ENCODE data around the gene TULP1.

DNA sequence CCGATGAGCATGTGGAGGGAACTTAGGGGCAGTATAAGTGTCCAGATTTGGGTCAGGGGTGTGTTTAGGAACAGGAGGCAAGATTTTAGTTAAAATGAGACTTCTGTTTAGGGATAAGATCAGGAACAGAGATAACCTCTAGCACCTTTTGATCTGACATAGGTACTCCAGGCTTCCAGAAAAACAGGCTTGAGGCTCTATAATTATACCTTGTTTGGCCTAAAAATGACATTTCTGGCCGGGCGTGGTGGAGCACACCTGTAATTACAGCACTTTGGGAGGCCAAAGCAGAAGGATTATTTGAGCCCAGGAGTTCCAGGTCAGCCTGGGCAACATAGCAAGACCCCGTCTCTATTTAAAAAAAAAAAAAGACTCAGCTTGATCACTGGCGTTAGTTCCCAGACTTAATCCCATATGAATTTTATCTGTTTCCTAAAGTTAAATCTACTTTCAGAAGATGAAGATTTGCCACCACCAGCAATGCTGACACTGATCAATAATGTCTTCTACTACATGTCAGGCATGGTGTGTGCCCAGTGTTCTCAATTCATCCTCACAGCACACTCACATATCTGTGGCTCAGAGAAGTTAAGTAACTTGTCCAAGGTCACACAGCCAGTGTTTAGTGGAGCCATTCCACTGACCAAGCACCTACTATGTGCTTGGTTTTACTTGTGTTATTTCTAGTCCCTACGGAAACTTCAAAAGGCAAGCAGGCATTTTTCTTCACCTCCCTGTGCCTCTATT lies 6.0 kb upstream of the TULP1 start:
- TF ChIP-seq, protein P1, sequence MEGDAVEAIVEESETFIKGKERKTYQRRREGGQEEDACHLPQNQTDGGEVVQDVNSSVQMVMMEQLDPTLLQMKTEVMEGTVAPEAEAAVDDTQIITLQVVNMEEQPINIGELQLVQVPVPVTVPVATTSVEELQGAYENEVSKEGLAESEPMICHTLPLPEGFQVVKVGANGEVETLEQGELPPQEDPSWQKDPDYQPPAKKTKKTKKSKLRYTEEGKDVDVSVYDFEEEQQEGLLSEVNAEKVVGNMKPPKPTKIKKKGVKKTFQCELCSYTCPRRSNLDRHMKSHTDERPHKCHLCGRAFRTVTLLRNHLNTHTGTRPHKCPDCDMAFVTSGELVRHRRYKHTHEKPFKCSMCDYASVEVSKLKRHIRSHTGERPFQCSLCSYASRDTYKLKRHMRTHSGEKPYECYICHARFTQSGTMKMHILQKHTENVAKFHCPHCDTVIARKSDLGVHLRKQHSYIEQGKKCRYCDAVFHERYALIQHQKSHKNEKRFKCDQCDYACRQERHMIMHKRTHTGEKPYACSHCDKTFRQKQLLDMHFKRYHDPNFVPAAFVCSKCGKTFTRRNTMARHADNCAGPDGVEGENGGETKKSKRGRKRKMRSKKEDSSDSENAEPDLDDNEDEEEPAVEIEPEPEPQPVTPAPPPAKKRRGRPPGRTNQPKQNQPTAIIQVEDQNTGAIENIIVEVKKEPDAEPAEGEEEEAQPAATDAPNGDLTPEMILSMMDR (IDR thresholded peaks at IDR 0.05; ENCODE audit: low read length): no peak
- no peak for TF ChIP-seq EZH2 (IDR thresholded peaks at IDR 0.05; ENCODE audit: borderline replicate concordance, low read length)
